ENCODE measurements around the gene ZFYVE28.

DNA sequence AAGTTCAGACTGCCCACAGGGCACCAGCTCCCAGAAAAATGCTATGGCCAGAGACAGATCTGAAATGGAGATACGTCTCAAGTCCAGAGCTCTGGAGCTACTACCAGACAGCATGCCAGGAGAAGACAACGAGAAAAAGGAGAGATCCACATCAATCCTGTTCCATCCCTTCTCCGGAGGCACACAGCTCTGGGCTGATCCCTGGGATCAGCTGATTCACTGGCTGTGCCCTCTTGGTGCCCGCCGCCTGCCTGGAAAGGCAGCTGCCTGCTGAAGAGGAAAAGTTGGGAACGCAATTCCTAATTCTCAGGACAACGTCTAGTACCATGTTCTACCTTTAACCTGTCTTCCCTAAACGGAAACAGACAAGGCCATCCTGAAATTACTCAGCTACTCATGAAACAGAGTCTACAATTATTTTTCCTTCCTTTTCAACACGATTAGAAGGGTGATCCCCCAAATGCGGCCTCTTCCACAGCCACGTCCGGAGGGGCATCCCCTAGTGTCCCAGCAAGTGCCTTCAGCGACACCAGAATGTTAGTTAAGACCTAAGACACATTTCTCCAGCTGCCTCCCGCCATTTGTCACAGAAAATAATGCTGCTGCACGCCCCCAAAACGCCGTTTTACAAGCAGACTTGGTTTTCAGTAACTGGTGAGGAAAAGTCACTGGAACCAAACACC is 2.4 kb downstream of the ZFYVE28 start:
- no peak for TF ChIP-seq CTCF (IDR thresholded peaks at IDR 0.05)
- TF ChIP-seq POLR2A (IDR thresholded peaks at IDR 0.05), result no peak
